ENCODE results near the gene EMC1. TPM values are rescaled to one million over a fixed set of nuclear protein-coding genes. Genes with fewer than 3 reads are reported as not detected.
"Not testable (repeated sequence)": the region's sequence is repeated elsewhere in the genome, so short reads cannot be mapped to it uniquely, and the experiment has no call there.

Gene EMC1
- total RNA-seq, 2 experiments from 2014 or later, result 41.3 to 50.1 TPM

DNA sequence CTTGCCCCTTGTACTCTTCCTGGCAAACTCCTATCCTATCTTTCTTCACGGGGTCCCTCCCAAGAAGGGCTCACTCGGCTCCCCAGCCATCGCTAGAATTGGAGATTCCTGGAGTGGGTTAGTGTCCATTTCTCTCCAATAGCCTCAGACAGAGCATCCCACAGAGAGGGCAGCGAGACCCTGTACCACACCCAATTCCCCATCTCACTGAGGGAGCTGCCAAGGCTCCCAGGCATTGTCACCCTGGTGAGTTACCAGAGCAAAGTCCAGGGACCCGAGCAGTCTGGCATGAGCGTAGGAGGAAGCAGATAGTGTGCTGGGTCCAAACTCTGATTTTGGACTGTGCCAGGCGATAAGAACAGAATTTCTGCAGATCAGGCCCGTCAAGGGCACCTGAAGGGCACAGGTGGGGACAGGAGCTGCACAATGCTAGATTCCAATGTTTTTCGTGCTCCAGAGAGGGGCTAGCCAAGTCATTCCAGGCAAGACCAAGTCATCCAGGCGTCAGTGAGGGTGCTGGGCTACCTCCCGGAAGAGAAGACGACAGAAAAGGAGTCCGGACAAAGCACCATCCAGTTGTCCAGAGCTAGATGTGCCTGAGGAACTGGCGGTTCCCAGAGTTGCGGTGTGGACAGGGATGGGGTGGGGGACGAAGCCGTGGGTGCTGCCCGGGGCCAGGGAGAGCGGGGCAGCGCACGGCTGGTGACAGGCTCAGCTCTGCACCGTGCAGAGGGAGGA, 22.0 kb upstream of the EMC1 start:
- no peaks in the 10 kb centered on the region for H4K20me1 ChIP-seq (ENCODE audit: insufficient read depth, low read length)
- CTCF ChIA-PET (ENCODE audit: unreplicated experiment), result no interaction called here
- no peak overlapping the region for H3K27ac ChIP-seq (ENCODE audit: low read depth, low read length, poor library complexity, severe bottlenecking)
- no peak for DNase-seq (ENCODE audit: low spot score)
- POLR2A ChIA-PET, result no interaction called here
- H3K9me2 ChIP-seq (ENCODE audit: insufficient read depth, low read length), result no peaks in the 10 kb centered on the region
- TF ChIP-seq, protein P1, sequence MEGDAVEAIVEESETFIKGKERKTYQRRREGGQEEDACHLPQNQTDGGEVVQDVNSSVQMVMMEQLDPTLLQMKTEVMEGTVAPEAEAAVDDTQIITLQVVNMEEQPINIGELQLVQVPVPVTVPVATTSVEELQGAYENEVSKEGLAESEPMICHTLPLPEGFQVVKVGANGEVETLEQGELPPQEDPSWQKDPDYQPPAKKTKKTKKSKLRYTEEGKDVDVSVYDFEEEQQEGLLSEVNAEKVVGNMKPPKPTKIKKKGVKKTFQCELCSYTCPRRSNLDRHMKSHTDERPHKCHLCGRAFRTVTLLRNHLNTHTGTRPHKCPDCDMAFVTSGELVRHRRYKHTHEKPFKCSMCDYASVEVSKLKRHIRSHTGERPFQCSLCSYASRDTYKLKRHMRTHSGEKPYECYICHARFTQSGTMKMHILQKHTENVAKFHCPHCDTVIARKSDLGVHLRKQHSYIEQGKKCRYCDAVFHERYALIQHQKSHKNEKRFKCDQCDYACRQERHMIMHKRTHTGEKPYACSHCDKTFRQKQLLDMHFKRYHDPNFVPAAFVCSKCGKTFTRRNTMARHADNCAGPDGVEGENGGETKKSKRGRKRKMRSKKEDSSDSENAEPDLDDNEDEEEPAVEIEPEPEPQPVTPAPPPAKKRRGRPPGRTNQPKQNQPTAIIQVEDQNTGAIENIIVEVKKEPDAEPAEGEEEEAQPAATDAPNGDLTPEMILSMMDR (conservative IDR thresholded peaks at IDR 0.05; ENCODE audit: low read length), result no peak
- no peak overlapping the region for H3K4me3 ChIP-seq (ENCODE audit: low read depth, low read length, poor library complexity, severe bottlenecking)
- BruUV-seq (replicated peaks), result no TSS peak
- no peaks in the 10 kb centered on the region for H3K4me1 ChIP-seq (ENCODE audit: insufficient read depth, low read length, poor library complexity, severe bottlenecking)
- no peaks in the 10 kb centered on the region for H3K9me3 ChIP-seq (ENCODE audit: low read length)
- intact Hi-C loops (cut with micrococcal nuclease; ENCODE audit: unreplicated experiment), result no loop called here
- H2AFZ ChIP-seq (ENCODE audit: low read length), result no peak overlapping the region
- no peak overlapping the region for H3K4me2 ChIP-seq (ENCODE audit: low read length)
- no peaks in the 10 kb centered on the region for H3K79me2 ChIP-seq (ENCODE audit: insufficient read depth, low read depth, low read length)
- no peaks in the 10 kb centered on the region for H3K36me3 ChIP-seq (ENCODE audit: insufficient read depth, low read length)

- H3K9me2 ChIP-seq (ENCODE audit: insufficient read depth, low read length), result no peaks in the 10 kb centered on the region
- intact Hi-C loops (cut with micrococcal nuclease; ENCODE audit: unreplicated experiment), result no loop called here
- H4K20me1 ChIP-seq (ENCODE audit: insufficient read depth, low read length), result no peaks in the 10 kb centered on the region
- H3K4me2 ChIP-seq (ENCODE audit: low read length), result no peak overlapping the region
- H3K36me3 ChIP-seq (ENCODE audit: insufficient read depth, low read length), result no peaks in the 10 kb centered on the region
- H3K4me1 ChIP-seq (ENCODE audit: insufficient read depth, low read length, poor library complexity, severe bottlenecking), result no peaks in the 10 kb centered on the region
- TF ChIP-seq, protein P1 (conservative IDR thresholded peaks at IDR 0.05; ENCODE audit: low read length), result no peak
- TF ChIP-seq EZH2phosphoT487 (IDR thresholded peaks at IDR 0.05; ENCODE audit: borderline replicate concordance, low read depth, low read length), result no peak
- H3K79me2 ChIP-seq (ENCODE audit: insufficient read depth, low read depth, low read length), result no peaks in the 10 kb centered on the region
- H3K4me3 ChIP-seq (ENCODE audit: low read depth, low read length, poor library complexity, severe bottlenecking), result no peak overlapping the region
- no peak for DNase-seq (ENCODE audit: low spot score)
- no peak overlapping the region for H3K27ac ChIP-seq (ENCODE audit: low read depth, low read length, poor library complexity, severe bottlenecking)
- CTCF ChIA-PET (ENCODE audit: unreplicated experiment), result no interaction called here
- no TSS peak for BruUV-seq (replicated peaks)
- no peak overlapping the region for H2AFZ ChIP-seq (ENCODE audit: low read length)
- H3K9me3 ChIP-seq (ENCODE audit: low read length), result no peaks in the 10 kb centered on the region
- POLR2A ChIA-PET, result interaction anchor here (0.7 kb wide), 1 partner anchor 668 kb away, joined by 3 read pairs; no protein-coding TSS in a partner anchor
These were observed 20.7 kb upstream of the EMC1 start for GRCh38 chr1:19272064-19272463.

DNA sequence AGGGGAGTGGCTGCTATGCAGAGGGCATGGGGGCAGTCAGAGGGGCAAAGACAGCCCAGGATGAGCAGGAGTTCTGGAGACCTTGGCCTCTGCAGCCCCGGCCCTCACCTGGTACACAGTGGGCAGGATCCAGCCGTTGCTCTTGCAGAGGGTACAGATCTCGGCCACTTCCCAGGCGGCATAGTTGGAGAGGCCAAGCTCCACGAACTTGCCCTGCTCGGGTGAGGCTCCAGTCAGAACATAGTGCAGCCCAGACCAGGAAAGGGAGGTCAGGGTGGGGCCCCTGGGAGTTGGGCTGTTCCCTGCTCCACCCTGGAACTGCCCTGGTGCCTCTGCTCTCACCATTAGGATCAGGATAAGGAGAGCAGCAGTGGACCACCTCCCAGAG, 19.0 kb upstream of the EMC1 start:
- CTCF ChIA-PET (ENCODE audit: unreplicated experiment), result not testable (repeated sequence)

More for the DNA sequence above, 19.0 kb upstream of the EMC1 start:
- H3K79me2 ChIP-seq (ENCODE audit: insufficient read depth, low read depth, low read length); H3K9me3 ChIP-seq (ENCODE audit: low read length); H2AFZ ChIP-seq (ENCODE audit: low read length); H4K20me1 ChIP-seq (ENCODE audit: insufficient read depth, low read length); POLR2A ChIA-PET; H3K4me3 ChIP-seq (ENCODE audit: low read depth, low read length, poor library complexity, severe bottlenecking); DNase-seq (ENCODE audit: low spot score); H3K36me3 ChIP-seq (ENCODE audit: insufficient read depth, low read length); H3K4me1 ChIP-seq (ENCODE audit: insufficient read depth, low read length, poor library complexity, severe bottlenecking); H3K27ac ChIP-seq (ENCODE audit: low read depth, low read length, poor library complexity, severe bottlenecking); H3K9me2 ChIP-seq (ENCODE audit: insufficient read depth, low read length); intact Hi-C loops (cut with micrococcal nuclease; ENCODE audit: unreplicated experiment); H3K4me2 ChIP-seq (ENCODE audit: low read length); BruUV-seq (replicated peaks): not testable (repeated sequence)

Data from OCI-LY7 (cell line).